PC-9 (cell line): ENCODE measurements around the gene F13B.

Experiments
- EZH2 ChIP-seq: fragments of 200-600 bp; sonication (generic); IDR thresholded peaks from 2 replicates; pipeline ENCODE4 v1.8.0; 2017; ENCODE audit warnings: antibody characterized with exemption, low read depth
- TF ChIP-seq, protein P1 (sequence below): fragments of 200-600 bp; sonication (generic); conservative IDR thresholded peaks from 2 replicates; pipeline ENCODE4 v1.6.1; 2017; ENCODE audit warnings: mixed run types, antibody characterized with exemption, mild to moderate bottlenecking, moderate library complexity

DNA sequence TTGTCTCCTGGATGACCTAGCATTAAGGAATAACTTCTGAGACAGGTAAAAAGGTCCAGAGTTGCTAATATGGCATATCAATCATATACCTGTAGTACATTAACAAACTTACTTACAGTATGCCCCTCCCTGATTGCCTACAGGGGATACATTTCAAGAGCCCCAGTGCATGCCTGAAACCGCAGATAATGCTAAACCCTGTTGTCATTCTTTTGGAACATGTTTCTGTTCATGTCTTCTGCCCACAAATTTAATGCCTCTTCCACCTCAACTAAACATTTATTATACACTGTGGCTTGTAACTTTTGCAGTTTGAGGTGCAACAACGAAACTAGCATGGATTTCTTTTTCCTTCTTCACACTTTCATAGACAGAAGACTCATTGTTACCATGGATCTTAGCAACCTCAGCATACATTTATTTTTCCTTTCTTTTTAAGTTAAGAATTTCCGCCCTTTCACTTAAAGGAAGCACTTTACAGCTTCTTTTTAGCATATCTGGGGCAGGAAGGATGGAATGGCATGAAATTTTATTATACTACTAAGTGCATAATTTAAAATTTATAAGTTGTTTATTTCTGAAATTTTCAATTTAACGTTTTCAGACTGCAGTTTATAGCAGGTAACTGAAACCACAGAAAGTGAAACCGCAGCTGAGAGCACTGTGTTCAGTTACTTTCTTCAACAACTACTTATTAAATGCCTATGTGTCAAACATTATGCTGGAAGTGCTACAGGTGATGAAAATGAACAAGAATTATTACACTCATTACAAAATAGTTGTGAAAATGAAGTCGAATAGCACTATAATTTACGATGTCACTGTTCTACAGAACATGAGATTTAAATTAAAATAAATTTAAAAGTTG is 25.3 kb downstream of the F13B start:
- TF ChIP-seq, protein P1, sequence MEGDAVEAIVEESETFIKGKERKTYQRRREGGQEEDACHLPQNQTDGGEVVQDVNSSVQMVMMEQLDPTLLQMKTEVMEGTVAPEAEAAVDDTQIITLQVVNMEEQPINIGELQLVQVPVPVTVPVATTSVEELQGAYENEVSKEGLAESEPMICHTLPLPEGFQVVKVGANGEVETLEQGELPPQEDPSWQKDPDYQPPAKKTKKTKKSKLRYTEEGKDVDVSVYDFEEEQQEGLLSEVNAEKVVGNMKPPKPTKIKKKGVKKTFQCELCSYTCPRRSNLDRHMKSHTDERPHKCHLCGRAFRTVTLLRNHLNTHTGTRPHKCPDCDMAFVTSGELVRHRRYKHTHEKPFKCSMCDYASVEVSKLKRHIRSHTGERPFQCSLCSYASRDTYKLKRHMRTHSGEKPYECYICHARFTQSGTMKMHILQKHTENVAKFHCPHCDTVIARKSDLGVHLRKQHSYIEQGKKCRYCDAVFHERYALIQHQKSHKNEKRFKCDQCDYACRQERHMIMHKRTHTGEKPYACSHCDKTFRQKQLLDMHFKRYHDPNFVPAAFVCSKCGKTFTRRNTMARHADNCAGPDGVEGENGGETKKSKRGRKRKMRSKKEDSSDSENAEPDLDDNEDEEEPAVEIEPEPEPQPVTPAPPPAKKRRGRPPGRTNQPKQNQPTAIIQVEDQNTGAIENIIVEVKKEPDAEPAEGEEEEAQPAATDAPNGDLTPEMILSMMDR: no peak
- no peak for TF ChIP-seq EZH2
